ENCODE results near the gene PRR23C.

DNA sequence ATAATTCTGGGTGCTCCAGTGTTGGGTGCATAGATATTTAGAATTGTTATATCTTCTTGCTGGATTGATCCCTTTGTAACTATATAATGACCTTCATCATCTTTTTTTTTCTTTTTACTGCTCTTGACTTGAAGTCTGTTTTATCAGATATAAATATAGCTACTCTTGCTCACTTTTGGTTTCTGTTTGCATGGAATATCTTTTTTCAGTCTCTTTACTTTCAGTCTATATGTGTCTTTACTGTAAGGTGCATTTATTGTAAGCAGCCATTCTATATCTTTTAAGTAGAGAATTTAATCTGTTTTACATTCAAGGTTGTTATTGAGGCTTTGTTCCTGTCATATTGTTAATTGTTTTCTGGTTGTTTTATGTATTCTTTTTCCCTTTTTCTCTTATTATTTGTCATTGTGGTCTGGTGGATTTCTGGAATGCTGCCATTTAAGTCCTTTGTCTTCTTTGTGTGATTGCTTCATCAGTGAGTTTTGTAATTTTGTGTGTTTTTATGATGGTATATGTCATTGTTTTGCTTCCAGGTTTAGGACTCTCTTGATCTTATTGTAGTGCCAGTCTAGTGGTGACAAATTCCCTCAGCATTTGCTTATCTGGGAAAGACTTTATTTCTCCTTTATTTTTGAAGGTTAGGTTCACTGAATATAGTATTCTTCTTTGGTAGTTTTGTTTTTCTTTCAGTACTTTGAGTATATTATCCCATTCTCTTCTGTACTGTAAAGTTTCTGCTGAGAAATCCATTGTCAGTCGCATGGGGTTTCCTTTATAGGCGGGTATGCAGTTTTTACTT lies 8.3 kb upstream of the PRR23C start:
- TF ChIP-seq, protein P1, sequence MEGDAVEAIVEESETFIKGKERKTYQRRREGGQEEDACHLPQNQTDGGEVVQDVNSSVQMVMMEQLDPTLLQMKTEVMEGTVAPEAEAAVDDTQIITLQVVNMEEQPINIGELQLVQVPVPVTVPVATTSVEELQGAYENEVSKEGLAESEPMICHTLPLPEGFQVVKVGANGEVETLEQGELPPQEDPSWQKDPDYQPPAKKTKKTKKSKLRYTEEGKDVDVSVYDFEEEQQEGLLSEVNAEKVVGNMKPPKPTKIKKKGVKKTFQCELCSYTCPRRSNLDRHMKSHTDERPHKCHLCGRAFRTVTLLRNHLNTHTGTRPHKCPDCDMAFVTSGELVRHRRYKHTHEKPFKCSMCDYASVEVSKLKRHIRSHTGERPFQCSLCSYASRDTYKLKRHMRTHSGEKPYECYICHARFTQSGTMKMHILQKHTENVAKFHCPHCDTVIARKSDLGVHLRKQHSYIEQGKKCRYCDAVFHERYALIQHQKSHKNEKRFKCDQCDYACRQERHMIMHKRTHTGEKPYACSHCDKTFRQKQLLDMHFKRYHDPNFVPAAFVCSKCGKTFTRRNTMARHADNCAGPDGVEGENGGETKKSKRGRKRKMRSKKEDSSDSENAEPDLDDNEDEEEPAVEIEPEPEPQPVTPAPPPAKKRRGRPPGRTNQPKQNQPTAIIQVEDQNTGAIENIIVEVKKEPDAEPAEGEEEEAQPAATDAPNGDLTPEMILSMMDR (conservative IDR thresholded peaks at IDR 0.05; ENCODE audit: low read length): no peak
- no peak for TF ChIP-seq EZH2phosphoT487 (IDR thresholded peaks at IDR 0.05; ENCODE audit: borderline replicate concordance, low read depth, low read length)
